Brain pericyte (primary cell): ENCODE data around the gene THTPA.

Experiments
- DNase-seq: peaks from one replicate; pipeline ENCODE4 v3.0.0-alpha.2; 2012; ENCODE audit warnings: low read depth, low spot score

Gene THTPA

GRCh38 chr14:23555882-23556699, at the start of gene THTPA:
Gene THTPA (plus strand): TSS chr14:23556271. CDS start chr14:23556758, 487 bp downstream.
- DNase-seq, result peak; percentile 55

DNA sequence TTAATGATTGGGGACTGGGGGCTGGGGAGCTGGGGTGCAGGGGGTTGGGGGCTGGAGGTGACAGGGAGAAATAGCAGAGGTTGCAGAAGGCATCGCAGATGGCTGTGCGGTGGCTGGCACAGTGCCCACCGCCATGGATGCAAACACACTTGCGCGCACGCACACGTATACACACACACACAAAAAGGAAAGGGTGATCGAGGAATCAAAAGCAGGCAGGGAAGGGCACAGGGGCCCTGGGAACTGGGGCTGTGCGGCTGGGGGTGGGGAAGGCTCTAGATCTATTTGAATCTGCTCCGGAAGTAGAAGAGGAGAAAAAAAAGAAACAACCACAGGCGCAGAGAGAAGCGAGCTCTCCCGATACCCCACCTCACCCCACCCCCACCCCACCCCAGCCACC, 43.9 kb upstream of the THTPA start:
- DNase-seq, result no peak

DNA sequence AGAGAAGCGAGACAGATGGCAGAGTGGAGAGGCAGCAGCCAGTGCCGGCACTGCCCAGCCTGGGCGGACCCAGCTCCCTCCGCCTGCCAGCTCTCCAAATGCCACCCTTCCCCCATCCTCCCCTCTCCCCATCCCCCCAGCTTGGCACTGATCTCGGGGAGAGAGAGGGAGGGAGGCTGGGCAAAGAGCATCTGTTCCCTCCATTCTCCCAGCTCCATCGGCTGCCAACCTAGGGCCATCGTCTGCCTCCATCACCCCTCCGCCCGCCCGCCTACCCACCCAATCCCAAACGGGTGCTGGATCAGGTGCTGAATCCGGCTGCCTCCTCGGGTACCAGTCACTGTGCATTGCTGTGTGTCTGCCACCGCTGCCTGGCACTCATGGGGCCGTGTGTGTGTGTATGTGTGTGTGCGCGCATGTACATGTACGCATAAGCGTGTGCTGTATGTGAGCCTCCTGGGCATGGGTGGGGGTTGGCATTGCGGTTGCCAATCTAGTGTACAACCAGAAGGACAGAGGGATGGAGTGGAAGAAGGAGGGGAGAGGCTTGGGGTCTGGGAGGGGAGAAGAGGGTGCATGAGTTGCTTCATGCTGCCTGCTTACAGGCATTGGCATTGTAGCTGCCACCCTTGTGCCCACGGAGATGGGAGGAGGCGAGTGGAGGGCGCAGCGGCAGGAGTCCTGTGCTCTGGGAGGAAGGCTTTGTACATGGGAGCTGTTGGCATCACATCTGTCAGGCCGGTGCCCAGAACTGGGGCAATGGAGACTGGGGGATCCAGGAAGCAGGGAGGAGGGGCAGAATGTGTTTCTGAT, 42.9 kb upstream of the THTPA start:
- DNase-seq, result no peak

DNA sequence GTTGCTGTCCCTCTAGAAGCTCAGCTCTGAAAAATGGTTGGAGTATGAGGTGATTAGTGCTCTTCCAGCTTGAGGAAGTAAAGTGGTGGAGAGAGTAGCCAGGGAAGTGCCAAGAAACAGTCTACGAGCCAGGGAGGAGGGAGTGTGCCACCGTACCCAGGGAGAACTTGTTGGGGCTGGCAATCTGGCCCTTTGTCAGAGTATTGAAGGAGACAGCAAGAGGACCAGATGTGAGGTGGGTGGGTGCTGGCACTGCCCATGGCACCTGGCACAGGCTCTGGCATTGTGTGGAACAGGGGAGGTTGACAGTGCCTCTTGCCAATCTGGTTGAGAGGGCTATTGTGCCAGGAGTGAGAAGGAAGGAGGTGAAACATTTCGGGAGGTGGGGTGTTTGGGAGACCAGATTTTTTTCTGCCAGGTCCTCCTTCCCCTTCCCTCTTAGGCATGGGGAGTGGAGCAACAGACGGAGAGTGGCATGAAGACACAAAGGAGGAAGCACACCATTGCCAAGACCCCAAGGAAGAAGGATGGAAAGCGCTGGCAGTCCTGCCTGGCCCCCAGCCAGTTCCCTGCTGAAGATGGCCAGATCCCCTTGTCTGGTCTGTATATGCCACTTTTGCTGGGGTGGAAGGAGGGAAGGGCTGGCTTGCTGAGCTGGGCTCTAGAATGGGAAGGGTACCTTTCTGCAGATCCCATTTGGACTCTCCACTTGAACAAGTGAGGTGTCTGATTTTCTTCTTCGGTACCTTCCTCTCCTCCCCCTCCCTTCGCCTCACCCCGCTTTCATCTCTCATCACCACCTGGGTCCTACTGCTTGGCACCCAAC, 42.0 kb upstream of the THTPA start:
- DNase-seq, result no peak

DNA sequence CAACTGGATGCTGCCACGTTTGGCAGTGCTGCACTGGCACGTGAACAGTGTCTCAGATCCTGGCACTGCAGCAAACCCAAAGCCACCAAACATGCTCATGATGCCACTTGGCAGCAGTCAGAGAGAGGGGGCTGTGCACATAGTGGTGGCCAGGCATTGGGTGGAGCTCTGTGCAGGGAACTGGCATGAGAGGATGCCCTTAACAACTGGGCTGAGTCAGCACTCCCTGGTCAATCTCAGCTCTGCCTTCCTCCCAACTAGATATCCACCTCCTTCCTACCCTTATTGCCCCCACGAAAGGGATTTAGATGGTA, 41.5 kb upstream of the THTPA start:
- DNase-seq, result no peak

DNA sequence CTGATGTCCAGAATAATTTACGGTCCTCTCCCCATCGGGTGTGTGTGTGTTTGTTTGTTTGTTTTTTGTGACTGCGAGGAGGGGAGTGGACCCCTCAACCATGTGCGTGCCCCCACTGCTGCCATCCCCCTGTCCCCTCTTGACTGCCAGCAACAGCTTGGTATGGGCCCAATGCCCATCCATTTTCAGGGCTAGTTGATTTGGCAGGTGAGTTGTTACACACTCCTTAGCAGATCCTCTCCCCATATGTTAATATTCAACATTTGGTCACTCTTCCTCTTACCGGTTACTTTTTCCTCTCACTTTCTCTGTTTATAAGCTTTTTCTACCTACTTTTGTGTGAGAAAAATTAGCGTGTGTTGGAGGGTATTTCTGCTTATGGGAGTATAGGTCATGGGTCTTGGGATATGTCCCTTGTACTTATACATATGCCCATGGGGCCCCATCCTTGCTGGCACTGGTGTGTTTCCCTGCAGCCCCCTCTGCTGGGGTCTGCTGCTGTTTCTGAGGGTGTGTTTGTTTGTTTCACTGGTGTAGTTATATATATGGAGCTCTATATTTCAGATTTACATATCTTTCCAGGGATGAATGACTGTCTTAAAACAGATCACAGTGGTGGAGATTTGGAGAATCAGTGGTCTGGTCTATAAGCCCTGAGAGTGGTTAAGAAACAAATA, 38.3 kb upstream of the THTPA start:
- no peak for DNase-seq

DNA sequence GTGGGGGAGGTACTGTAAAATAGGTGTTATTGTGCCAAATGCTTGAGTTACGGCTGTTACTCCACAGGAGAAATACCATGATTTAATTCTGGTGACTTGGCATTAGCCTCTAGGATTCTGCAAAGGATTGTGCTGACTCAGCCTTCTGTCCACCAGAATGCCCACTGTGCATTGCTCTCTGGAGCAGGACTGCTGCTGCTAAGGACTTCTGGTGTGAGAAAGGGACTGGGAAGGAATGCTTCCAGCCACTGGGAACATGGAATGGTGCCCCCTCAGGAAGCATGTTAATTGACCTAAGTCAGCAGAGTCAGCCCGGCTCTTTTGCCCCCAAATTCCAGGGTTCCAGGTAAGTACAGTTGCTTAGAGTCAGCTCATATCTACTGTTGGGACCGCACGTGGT, 37.4 kb upstream of the THTPA start:
- no peak for DNase-seq

GRCh38 chr14:23520899-23521533, 35.1 kb upstream of the THTPA start:
- DNase-seq, result no peak

DNA sequence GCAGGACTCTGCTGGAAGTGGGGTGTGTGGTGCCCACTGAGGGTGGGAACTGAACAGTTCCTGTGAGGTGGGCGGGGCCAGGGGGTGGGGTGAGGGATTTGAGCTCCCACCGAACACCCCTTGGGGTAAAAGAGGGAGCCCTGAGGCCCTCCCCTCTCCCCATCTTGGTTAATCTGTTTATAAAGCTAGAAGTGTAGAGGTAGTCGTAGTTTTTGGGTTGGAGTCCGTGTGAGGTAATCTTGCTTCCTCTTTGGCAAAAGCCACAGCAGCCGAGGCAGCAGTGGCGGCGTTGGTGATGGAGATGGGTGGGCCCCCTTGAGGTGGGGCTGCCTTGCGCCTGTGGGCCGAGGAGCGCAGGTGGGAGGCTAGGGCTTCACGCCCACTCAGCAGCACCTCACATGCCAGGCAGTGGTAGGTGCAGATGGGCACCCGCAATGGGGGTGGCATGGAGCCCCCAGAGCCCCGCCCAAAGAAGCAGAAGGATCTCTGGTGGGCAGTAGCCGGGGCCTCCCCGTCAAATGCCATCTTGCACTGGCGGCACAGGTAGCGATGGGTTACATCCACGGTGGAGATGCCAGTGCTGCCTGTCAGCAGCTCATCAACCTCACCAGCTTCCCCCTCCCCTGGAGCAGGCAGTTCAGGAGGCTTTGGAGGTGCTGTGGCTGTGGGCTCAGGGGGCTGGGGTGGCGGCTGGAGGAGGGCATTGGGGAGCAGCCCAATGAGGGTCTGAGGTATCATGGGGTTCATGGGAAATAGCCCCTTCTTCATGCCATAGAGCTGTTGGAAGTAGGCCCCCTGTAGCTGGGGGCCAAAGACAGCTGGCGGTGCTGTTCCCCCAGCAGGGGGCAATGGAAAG, 34.1 kb upstream of the THTPA start:
- no peak for DNase-seq

- DNase-seq, result no peak
Measured at GRCh38 chr14:23522643-23523198, 33.4 kb upstream of the THTPA start.

DNA sequence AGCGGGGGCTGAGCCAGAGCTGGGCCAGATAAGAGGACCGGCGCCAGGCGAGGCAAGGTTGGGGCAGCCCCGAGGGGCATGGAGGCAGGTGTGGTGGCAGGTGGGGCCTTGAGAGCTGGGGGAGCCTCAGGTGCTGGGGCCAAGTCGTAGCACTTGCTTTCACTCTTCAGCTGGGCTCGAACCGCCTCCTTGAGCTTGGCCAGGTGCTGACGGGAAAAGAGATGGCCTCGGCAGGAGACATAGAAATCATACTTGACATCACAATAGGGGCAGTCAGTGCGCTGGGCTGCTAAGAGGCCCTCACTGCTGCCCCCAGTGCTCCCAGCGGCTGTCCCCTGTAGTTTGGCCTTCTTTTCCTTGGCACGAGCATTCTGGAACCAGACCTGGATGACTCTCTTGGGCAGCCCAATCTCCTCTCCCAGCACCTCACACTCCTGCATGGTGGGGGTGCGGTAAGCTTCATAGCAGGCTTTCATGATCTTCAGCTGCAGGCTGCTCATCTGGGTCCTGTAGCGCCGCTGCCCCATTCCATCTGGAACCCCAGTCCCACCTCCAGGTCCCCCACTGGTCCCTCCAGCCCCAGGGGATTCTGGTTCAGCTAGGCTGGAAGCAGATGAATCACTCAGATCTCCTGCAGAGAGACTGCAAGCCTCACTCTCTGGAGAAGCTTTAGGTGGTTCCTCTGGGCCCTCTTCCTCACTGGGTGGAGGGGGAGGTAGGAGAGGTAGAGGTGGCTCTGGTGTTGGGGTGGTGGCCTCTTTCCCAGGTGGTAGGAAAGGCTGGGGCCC, 32.6 kb upstream of the THTPA start:
- DNase-seq, result no peak

DNA sequence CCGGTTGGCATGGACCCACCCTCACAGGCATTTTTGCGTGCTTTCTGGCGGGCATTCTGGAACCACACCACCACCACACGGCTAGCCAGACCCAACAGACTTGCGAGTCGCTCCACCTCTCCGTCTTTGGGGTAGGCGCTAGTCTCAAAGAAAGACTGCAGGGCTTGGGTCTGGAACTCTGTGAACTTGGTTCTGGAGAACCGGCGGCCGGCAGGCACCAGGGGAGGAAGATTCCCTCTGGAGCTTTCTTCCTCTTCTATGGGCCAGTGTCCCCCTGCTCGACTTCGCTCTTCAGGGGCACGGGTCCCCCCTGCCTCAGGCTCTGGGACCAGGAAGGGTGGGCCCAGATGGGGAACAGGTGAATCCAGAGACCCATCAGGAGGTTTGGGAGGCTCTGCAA, 31.1 kb upstream of the THTPA start:
- DNase-seq, result no peak

DNA sequence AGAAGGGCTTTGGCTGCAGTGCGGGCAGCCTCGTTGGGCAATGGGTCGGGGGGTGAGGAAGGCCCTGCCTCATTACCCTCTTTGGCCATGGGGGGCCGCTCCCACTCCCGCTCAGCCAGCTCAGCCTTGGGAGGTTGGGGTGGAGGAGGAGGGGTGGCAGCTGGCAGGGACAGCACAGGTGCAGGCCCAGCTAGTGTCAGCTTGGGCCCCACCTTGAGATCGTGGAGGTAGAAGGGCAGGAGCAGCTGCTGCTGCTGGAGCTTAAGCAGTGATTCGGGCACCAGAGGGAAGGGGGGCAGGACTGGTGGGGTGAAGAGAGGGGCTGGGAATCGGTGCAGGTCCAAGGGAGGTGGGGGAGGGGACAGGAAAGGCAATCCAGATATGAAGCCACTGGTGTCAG, 30.5 kb upstream of the THTPA start:
- no peak for DNase-seq

DNA sequence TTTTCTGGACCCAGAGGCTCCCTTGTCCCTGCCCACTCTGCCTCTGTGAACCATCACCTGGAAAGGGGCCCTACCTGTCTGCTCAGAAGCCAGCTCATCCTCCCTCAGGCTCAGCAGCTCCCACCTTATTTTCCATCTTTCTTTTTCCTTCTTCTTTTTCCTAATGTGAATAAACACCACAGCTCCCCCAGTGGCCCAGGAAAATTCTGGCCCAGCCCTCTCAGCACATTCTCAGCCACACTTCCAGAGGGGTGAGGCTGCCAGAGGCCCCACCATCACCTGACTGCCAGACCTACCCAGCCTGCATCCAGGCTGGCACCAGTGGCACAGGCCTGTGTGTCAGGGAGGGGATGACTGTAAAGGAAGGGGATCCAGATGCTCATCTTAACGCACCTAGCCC, 27.5 kb upstream of the THTPA start:
- no peak for DNase-seq

- DNase-seq, result no peak
Measured at GRCh38 chr14:23529016-23529415, 27.1 kb upstream of the THTPA start.

- DNase-seq, result no peak
Measured at GRCh38 chr14:23530375-23531055, 25.6 kb upstream of the THTPA start.

GRCh38 chr14:23531391-23531790, 24.7 kb upstream of the THTPA start:
- DNase-seq, result no peak

DNA sequence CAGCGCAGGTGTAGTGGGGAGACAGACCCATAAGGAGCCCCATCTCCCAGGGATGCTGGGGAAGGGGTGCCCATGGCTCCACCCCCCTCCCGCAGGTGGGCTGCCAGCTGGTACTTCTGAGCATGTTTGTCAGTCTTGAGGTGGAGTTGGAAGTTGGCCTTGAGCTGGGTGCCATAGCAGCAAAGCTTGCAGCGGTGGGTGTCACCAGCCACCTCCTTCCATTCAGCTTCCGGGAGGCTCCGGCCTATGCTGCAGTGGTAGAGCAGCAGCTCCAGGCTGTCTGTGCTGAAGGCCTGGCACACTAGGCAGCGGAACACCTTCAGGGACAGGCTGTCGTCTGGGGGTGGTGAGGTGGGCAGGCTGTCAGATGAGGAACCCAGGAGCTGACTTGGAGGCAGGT, 23.4 kb upstream of the THTPA start:
- DNase-seq, result no peak
